Keratinocyte (primary cell): ENCODE data around the gene UMAD1. TPM values are rescaled to one million over a fixed set of nuclear protein-coding genes. Genes with fewer than 3 reads are reported as not detected.

Source experiments
- DNase-seq: peaks from one replicate; pipeline ENCODE4 v3.0.0-alpha.2; 2011; ENCODE audit warnings: low read depth, missing footprints, low spot score
- FAIRE-seq: peaks from 2 replicates; lab custom pipeline; 2011; peaks lifted over from hg19 to GRCh38; lab: Jason Lieb, UNC
- H2AFZ ChIP-seq: 2 replicates; pipeline ENCODE4 v1.6.0; 2012; ENCODE audit warnings: low read length, control low read depth, inconsistent platforms; ENCODE audit not compliant: control insufficient read depth
- H3K27ac ChIP-seq: 2 replicates; pipeline ENCODE4 v1.5.1; 2011; ENCODE audit warnings: low read length; ENCODE audit not compliant: control insufficient read depth, insufficient read depth
- H3K27me3 ChIP-seq: 3 replicates; pipeline ENCODE4 v1.6.0; 2011; ENCODE audit warnings: low read length; ENCODE audit not compliant: control insufficient read depth, insufficient read depth; ENCODE audit errors: extremely low read depth
- H3K36me3 ChIP-seq, 2 experiments: 2 replicates in 1 of 2; 3 replicates in 1 of 2; pipeline ENCODE4 v1.5.1; 2011; ENCODE audit warnings: low read length in 2 of 2, mild to moderate bottlenecking in 1 of 2; ENCODE audit not compliant: control insufficient read depth in 2 of 2, insufficient read depth in 2 of 2; ENCODE audit errors: extremely low read depth in 1 of 2
- H3K4me1 ChIP-seq: 3 replicates; pipeline ENCODE4 v1.5.1; 2011; ENCODE audit warnings: low read length; ENCODE audit not compliant: control insufficient read depth, insufficient read depth; ENCODE audit errors: extremely low read depth
- H3K4me2 ChIP-seq: 3 replicates; pipeline ENCODE4 v1.6.0; 2011; ENCODE audit warnings: low read depth, low read length; ENCODE audit not compliant: control insufficient read depth, insufficient read depth; ENCODE audit errors: extremely low read depth
- H3K4me3 ChIP-seq, 3 experiments: fragments of 200-600 bp in 1 of 3; sonication (generic) in 1 of 3; 2 replicates in 2 of 3; 3 replicates in 1 of 3; pipeline ENCODE4 v1.5.1; 2011 to 2016; ENCODE audit warnings: low read length in 3 of 3, mild to moderate bottlenecking in 3 of 3, control low read depth in 2 of 3, inconsistent platforms in 1 of 3, low read depth in 1 of 3, mixed read lengths in 1 of 3, mixed run types in 1 of 3, moderate library complexity in 1 of 3; ENCODE audit not compliant: control insufficient read depth in 2 of 3, insufficient read depth in 2 of 3; ENCODE audit errors: extremely low read depth in 1 of 3
- H3K79me2 ChIP-seq: 2 replicates; pipeline ENCODE4 v1.6.0; 2012; ENCODE audit warnings: low read length; ENCODE audit not compliant: control insufficient read depth, insufficient read depth
- H3K9ac ChIP-seq: 3 replicates; pipeline ENCODE4 v1.6.0; 2011; ENCODE audit warnings: low read length; ENCODE audit not compliant: control insufficient read depth, insufficient read depth; ENCODE audit errors: extremely low read depth
- H3K9me1 ChIP-seq: 3 replicates; pipeline ENCODE4 v1.6.0; 2011; ENCODE audit warnings: low read length; ENCODE audit not compliant: control insufficient read depth, insufficient read depth; ENCODE audit errors: extremely low read depth
- H3K9me3 ChIP-seq: 2 replicates; pipeline ENCODE4 v1.5.1; 2012; ENCODE audit warnings: low read depth, low read length; ENCODE audit not compliant: control insufficient read depth
- H4K20me1 ChIP-seq: 3 replicates; pipeline ENCODE4 v1.6.0; 2011; ENCODE audit warnings: low read length; ENCODE audit not compliant: control insufficient read depth, insufficient read depth; ENCODE audit errors: extremely low read depth
- EZH2 ChIP-seq: IDR thresholded peaks from one replicate; pipeline ENCODE4 v1.6.1; 2012; ENCODE audit warnings: inconsistent platforms, mild to moderate bottlenecking, low read length, moderate library complexity
- dilution Hi-C: fragments of 300-500 bp; cut with MboI; formaldehyde crosslinking; loops from one replicate; pipeline ENCODE4 v1.7.0; 2020; ENCODE audit warnings: low sequenced_read_pairs; ENCODE audit not compliant: extremely low pct_ligation_motif_present
- polyA plus RNA-seq, 5 experiments: library from polyadenylated mRNA; depleted of rRNA in 3 of 5; stranded (reverse) in 3 of 5; stranded (forward) in 1 of 5; unstranded in 1 of 5; fragments of >200 nt; gene quantifications; 1 replicate in 1 of 5; 2 replicates in 3 of 5; 3 replicates in 1 of 5; pipeline versions ENCODE4 v1.2.1 to v1.2.3, GENCODE V29; 2011 to 2012; ENCODE audit warnings: missing spikeins in 2 of 5, low read depth in 1 of 5, low replicate concordance in 1 of 5
- TF ChIP-seq, protein P1 (sequence below), 3 experiments: IDR thresholded peaks in 1 of 3; conservative IDR thresholded peaks in 1 of 3; optimal IDR thresholded peaks in 1 of 3; 2 replicates in 2 of 3; 3 replicates in 1 of 3; pipeline versions ENCODE3 to v1.5.1; 2011; ENCODE audit warnings: low read length in 3 of 3, mild to moderate bottlenecking in 3 of 3, moderate library complexity in 2 of 3, control low read depth in 1 of 3, inconsistent platforms in 1 of 3; ENCODE audit not compliant: insufficient read depth in 2 of 3; ENCODE audit errors: extremely low read depth in 1 of 3

Gene UMAD1
- polyA plus RNA-seq, 1 donor (not counting 4 experiments of a cell fraction or from before 2014, with no cell fraction given), result 18.2 TPM

DNA sequence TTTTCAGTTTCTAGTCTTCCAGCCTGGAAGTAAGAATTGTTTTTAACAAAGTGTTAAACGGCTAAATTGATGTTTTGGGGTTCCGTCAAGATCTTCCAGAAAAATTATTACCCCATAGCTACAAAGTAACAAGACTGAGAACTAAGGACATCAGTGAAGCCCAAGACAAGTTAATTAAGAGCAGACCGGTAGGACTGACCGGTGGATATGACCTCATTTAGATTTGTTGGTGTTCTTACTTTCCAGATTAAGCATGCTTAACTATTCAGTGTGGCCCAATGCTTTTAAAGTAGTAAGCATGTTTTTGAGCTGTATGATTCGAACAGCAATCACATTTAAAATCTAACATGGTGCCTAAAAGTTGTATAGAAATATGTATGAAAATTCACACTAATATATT lies 151.0 kb downstream of the UMAD1 start:
- H2AFZ ChIP-seq, result no peak overlapping the region

DNA sequence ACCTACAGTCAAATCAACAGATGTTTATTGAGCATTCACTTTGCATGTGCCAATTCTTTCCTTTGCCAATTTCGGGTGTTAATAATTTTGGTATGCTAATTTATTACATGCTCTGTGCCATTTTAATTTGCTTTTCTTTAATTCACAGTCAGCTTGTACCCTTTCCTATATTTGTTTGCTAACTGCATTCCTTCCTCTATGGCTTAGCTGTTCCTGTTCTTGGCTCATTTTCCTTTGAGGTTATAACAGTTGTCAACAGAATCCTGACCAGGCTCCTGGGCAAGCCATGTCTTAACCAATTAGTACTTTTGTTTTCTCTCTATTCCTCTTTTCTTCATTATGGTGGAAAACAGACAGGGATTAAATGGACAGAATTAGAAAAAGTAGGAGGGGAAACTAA lies 151.5 kb downstream of the UMAD1 start:
- H3K27me3 ChIP-seq, result no peaks in the 10 kb centered on the region
- dilution Hi-C loops, result no loop called here
- TF ChIP-seq, protein P1, sequence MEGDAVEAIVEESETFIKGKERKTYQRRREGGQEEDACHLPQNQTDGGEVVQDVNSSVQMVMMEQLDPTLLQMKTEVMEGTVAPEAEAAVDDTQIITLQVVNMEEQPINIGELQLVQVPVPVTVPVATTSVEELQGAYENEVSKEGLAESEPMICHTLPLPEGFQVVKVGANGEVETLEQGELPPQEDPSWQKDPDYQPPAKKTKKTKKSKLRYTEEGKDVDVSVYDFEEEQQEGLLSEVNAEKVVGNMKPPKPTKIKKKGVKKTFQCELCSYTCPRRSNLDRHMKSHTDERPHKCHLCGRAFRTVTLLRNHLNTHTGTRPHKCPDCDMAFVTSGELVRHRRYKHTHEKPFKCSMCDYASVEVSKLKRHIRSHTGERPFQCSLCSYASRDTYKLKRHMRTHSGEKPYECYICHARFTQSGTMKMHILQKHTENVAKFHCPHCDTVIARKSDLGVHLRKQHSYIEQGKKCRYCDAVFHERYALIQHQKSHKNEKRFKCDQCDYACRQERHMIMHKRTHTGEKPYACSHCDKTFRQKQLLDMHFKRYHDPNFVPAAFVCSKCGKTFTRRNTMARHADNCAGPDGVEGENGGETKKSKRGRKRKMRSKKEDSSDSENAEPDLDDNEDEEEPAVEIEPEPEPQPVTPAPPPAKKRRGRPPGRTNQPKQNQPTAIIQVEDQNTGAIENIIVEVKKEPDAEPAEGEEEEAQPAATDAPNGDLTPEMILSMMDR (optimal IDR thresholded peaks at IDR 0.05 in 1 of 3, IDR thresholded peaks at IDR 0.05 in 1 of 3, conservative IDR thresholded peaks at IDR 0.05 in 1 of 3; ENCODE audit: extremely low read depth in 1 of 3, insufficient read depth in 2 of 3, low read length in 3 of 3), result no peak
- TF ChIP-seq EZH2, result no peak
- no peak overlapping the region for H3K9ac ChIP-seq
- H4K20me1 ChIP-seq, result no peaks in the 10 kb centered on the region
- H3K79me2 ChIP-seq, result no peaks in the 10 kb centered on the region
- FAIRE-seq (no peak), DNase-seq (no peak)
- peaks cover 10% of the 10 kb centered on the region for H3K4me1 ChIP-seq
- no peak overlapping the region for H3K4me2 ChIP-seq
- no peak overlapping the region for H3K27ac ChIP-seq
- no peak overlapping the region for H2AFZ ChIP-seq
- no peak overlapping the region for H3K4me3 ChIP-seq
- H3K9me3 ChIP-seq, result no peaks in the 10 kb centered on the region
- H3K36me3 ChIP-seq, result no peaks in the 10 kb centered on the region
- H3K9me1 ChIP-seq, result no peaks in the 10 kb centered on the region

More for the DNA sequence above, 151.0 kb downstream of the UMAD1 start:
- FAIRE-seq (no peak), DNase-seq (no peak)
- H3K27ac ChIP-seq, result no peak overlapping the region
- TF ChIP-seq, protein P1 (optimal IDR thresholded peaks at IDR 0.05 in 1 of 3, IDR thresholded peaks at IDR 0.05 in 1 of 3, conservative IDR thresholded peaks at IDR 0.05 in 1 of 3; ENCODE audit: extremely low read depth in 1 of 3, insufficient read depth in 2 of 3, low read length in 3 of 3), result no peak
- TF ChIP-seq EZH2, result no peak
- no peaks in the 10 kb centered on the region for H3K9me3 ChIP-seq
- no peaks in the 10 kb centered on the region for H3K79me2 ChIP-seq
- H3K4me1 ChIP-seq, result peaks cover 10% of the 10 kb centered on the region
- H3K4me2 ChIP-seq, result no peak overlapping the region
- H3K9me1 ChIP-seq, result no peaks in the 10 kb centered on the region
- no peaks in the 10 kb centered on the region for H4K20me1 ChIP-seq
- H3K27me3 ChIP-seq, result no peaks in the 10 kb centered on the region
- dilution Hi-C loops, result no loop called here
- H3K4me3 ChIP-seq, result no peak overlapping the region
- H3K36me3 ChIP-seq, result no peaks in the 10 kb centered on the region
- H3K9ac ChIP-seq, result no peak overlapping the region
